AG04450 (cell line): ENCODE measurements around the gene P4HA3. TPM values are rescaled to one million over a fixed set of nuclear protein-coding genes. Genes with fewer than 3 reads are reported as not detected.

Source experiments
- CTCF ChIA-PET: fragments of 300-600, 350-600 bp; formaldehyde crosslinking; extraction: SDS; loops from one replicate; lab custom pipeline; 2022; ENCODE audit warnings: antibody characterized with exemption, inconsistent platforms; lab: Charles Lee
- POLR2A ChIA-PET: fragments of 350-600 bp; formaldehyde crosslinking; extraction: SDS; loops from one replicate; lab custom pipeline; 2021; ENCODE audit warnings: antibody characterized with exemption, inconsistent platforms; lab: Yijun Ruan, JAX
- DNase-seq: peaks from one replicate; pipeline ENCODE4 v3.0.0-alpha.2; 2011; ENCODE audit warnings: low read depth, low spot score
- H3K27ac ChIP-seq: one replicate; pipeline ENCODE4 v1.5.1; 2012; ENCODE audit warnings: low read depth, low read length, control low read depth
- H3K27me3 ChIP-seq: one replicate; pipeline ENCODE4 v1.6.0; 2012; ENCODE audit warnings: low read length; ENCODE audit not compliant: control insufficient read depth, insufficient read depth
- H3K4me3 ChIP-seq: 2 replicates; pipeline ENCODE4 v1.5.1; 2011; ENCODE audit warnings: mild to moderate bottlenecking, low read depth, low read length, control low read depth
- H3K9me3 ChIP-seq: 2 replicates; pipeline ENCODE4 v1.5.1; 2012; ENCODE audit warnings: low read length; ENCODE audit not compliant: control insufficient read depth, insufficient read depth
- polyA plus RNA-seq: library from polyadenylated mRNA; depleted of rRNA; stranded (reverse); fragments of >200 nt; gene quantifications from 2 replicates; pipeline ENCODE4 v1.2.3, GENCODE V29; 2011
- TF ChIP-seq, protein P1 (sequence below): IDR thresholded peaks from 2 replicates; pipeline ENCODE4 v1.5.1; 2011; ENCODE audit warnings: low read depth, low read length, control low read depth, inconsistent platforms

P4HA3 gene
- polyA plus RNA-seq, 1 experiment, result 10.7 TPM

DNA sequence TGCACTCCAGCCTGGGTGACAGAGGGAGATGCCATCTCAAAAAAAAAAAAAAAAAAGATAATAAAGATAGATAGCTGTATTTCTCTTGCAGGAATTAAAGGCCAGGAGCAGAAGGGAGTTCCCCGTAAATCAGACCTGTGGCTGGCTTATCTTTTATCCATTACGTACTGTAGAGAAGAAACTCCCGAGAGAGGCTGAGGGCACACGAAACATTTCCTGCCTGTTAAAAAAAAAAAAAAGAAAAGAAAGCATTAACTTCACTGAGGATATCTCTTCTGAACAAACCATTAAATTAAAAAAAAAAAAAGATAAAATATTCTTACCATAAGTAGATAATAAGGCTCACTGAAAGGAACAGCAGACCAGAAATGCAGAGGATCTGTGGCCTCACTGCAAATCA, 22.5 kb downstream of the P4HA3 start:
- Histone ChIP-seq H3K27ac (no peak overlapping the region), H3K4me3 (no peak overlapping the region), H3K9me3 (no peaks in the 10 kb centered on the region), H3K27me3 (no peaks in the 10 kb centered on the region)
- CTCF ChIA-PET, result interaction anchor here (0.6 kb wide), 1 partner anchor 451 kb away, joined by 4 read pairs; no protein-coding TSS in a partner anchor
- POLR2A ChIA-PET, result interaction anchor here (0.7 kb wide), 1 partner anchor 29 kb away, joined by 3 read pairs; no protein-coding TSS in a partner anchor
- TF ChIP-seq, protein P1, sequence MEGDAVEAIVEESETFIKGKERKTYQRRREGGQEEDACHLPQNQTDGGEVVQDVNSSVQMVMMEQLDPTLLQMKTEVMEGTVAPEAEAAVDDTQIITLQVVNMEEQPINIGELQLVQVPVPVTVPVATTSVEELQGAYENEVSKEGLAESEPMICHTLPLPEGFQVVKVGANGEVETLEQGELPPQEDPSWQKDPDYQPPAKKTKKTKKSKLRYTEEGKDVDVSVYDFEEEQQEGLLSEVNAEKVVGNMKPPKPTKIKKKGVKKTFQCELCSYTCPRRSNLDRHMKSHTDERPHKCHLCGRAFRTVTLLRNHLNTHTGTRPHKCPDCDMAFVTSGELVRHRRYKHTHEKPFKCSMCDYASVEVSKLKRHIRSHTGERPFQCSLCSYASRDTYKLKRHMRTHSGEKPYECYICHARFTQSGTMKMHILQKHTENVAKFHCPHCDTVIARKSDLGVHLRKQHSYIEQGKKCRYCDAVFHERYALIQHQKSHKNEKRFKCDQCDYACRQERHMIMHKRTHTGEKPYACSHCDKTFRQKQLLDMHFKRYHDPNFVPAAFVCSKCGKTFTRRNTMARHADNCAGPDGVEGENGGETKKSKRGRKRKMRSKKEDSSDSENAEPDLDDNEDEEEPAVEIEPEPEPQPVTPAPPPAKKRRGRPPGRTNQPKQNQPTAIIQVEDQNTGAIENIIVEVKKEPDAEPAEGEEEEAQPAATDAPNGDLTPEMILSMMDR, result no peak
- no peak for DNase-seq

DNA sequence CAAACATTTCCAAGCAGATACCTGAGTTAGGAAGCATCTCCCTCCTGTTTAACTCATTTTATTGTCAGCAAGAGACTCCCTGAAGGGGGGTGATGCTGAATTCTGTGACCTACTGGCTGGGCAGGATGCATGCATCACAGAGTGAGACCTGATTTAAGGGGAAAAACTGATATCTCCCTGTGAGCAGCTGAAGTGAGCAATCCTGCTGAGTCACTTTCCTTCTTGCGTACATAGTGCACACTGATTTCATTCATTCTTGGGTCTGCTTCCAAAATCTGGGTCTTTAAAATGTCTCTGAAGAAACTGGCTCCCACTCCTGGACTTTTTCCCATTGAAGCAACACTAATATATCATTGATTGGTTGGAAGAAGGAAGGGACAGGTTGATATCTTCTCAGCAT, 23.3 kb downstream of the P4HA3 start:
- Histone ChIP-seq H3K27me3 (no peaks in the 10 kb centered on the region), H3K9me3 (no peaks in the 10 kb centered on the region), H3K4me3 (no peak overlapping the region), H3K27ac (peak overlapping the region; percentile 70)
- CTCF ChIA-PET, result no interaction called here
- POLR2A ChIA-PET, result interaction anchor here (0.7 to 1.3 kb wide), 2 partner anchors 9 to 29 kb away, joined by 3 to 5 read pairs; no protein-coding TSS in a partner anchor
- TF ChIP-seq, protein P1, result no peak
- DNase-seq, result peak; percentile 85

DNA sequence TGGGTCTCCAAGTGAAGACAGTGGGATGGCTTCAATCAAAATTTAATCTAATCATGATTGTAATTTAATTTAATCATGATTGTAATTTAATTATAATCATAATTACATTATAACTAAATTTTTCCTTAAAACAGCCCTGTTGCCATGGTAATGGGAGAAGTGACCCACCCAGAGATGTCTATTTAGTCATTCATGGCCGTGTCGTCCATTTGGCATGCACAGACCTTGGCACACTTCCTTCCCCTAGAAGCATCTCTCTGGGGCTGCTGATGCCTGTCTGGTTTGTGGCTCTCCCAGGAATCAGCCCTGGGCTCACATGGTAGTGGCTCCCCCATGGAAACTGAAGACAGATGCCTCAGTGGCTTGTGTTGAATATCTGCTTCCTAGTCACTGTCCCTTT, 27.0 kb downstream of the P4HA3 start:
- ChIA-PET POLR2A (no interaction called here), CTCF (no interaction called here)
- TF ChIP-seq, protein P1, result no peak
- no peak overlapping the region for H3K4me3 ChIP-seq
- no peak for DNase-seq
- no peaks in the 10 kb centered on the region for H3K27me3 ChIP-seq
- H3K9me3 ChIP-seq, result no peaks in the 10 kb centered on the region; the same call in 1 of the 2 replicates
- H3K27ac ChIP-seq, result no peak overlapping the region

DNA sequence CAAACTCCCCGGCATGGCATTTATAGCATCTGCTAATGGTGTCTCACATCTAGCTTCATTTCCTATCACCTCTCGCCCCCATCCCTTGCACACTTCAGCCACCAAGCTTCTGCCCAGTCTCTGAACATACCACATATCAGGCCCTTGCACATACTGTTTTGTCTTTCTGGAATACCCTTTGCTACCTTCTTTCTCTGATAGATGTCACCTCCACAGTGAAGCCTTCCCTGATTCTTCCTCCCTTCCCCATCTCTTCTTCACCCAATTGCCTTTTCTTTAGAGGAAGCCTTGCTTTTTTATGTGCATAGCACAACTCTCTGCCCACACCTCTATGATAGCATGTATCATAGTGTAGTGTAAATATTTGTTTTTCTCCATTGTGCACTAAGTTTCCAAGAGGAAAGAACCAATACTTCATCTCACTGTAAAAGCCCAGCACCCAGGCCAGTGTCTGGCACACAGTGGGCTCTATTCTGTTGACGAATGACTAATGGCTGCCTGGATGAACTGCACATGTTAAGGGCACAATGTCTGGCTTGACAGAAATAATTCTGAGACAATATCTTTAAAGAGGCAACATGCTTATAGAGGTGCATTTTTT, 27.8 kb downstream of the P4HA3 start:
- CTCF ChIA-PET, result no interaction called here
- POLR2A ChIA-PET, result no interaction called here
- H3K27ac ChIP-seq, result no peak overlapping the region
- DNase-seq, result no peak
- H3K9me3 ChIP-seq, result no peaks in the 10 kb centered on the region; the same call in 1 of the 2 replicates
- TF ChIP-seq, protein P1, result no peak
- H3K4me3 ChIP-seq, result no peak overlapping the region
- no peaks in the 10 kb centered on the region for H3K27me3 ChIP-seq

DNA sequence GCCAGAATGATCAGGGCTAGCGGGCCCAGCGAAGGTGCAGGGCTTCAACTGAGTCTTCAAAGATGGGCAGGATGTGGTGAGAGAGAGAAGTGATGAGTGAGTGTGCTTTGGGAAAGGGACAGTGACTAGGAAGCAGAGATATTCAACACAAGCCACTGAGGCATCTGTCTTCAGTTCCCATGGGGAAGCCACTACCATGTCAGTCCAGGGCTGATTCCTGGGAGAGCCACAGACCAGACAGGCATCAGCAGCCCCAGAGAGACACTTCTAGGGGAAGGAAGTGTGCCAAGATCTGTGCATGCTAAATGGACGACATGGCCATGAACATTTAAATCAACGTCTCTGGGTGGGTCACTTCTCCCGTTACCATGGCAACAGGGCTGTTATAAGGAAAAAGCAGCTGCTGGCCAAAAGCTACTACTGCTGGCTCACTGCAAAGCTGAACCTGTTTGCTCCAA, 28.5 kb downstream of the P4HA3 start:
- H3K27ac ChIP-seq, result no peak overlapping the region
- no peak for DNase-seq
- ChIA-PET POLR2A (no interaction called here), CTCF (no interaction called here)
- H3K27me3 ChIP-seq, result no peaks in the 10 kb centered on the region
- no peaks in the 10 kb centered on the region; the same call in 1 of the 2 replicates for H3K9me3 ChIP-seq
- H3K4me3 ChIP-seq, result no peak overlapping the region
- TF ChIP-seq, protein P1, result no peak
